Fibroblast of the aortic adventitia (primary cell): Measurements from ENCODE around the gene HASPIN. TPM values are rescaled to one million over a fixed set of nuclear protein-coding genes. Genes with fewer than 3 reads are reported as not detected.

ENCODE experiments used
- DNase-seq: peaks from one replicate; pipeline ENCODE4 v3.0.0-alpha.2; 2010; ENCODE audit warnings: low read depth
- H3K4me3 ChIP-seq: 2 replicates; pipeline ENCODE4 v1.5.1; 2011; ENCODE audit warnings: low read depth, mild to moderate bottlenecking, control low read depth, low read length, moderate library complexity
- total RNA-seq: library from RNA; depleted of rRNA; stranded (reverse); fragments of >200 nt; gene quantifications from 2 replicates; pipeline ENCODE4 v1.2.3, GENCODE V29; 2012; ENCODE audit warnings: low replicate concordance
- TF ChIP-seq, protein P1 (sequence below): IDR thresholded peaks from 2 replicates; pipeline ENCODE4 v1.5.1; 2011; ENCODE audit warnings: mild to moderate bottlenecking, low read length, control low read depth, inconsistent platforms; ENCODE audit not compliant: insufficient read depth

HASPIN gene
- total RNA-seq, 1 donor, result 10.5 TPM

GRCh38 chr17:3738562-3739295 lies 15.0 kb downstream of the HASPIN start:
- DNase-seq, result no peak
- H3K4me3 ChIP-seq, result no peak overlapping the region
- TF ChIP-seq, protein P1, sequence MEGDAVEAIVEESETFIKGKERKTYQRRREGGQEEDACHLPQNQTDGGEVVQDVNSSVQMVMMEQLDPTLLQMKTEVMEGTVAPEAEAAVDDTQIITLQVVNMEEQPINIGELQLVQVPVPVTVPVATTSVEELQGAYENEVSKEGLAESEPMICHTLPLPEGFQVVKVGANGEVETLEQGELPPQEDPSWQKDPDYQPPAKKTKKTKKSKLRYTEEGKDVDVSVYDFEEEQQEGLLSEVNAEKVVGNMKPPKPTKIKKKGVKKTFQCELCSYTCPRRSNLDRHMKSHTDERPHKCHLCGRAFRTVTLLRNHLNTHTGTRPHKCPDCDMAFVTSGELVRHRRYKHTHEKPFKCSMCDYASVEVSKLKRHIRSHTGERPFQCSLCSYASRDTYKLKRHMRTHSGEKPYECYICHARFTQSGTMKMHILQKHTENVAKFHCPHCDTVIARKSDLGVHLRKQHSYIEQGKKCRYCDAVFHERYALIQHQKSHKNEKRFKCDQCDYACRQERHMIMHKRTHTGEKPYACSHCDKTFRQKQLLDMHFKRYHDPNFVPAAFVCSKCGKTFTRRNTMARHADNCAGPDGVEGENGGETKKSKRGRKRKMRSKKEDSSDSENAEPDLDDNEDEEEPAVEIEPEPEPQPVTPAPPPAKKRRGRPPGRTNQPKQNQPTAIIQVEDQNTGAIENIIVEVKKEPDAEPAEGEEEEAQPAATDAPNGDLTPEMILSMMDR, result no peak

DNA sequence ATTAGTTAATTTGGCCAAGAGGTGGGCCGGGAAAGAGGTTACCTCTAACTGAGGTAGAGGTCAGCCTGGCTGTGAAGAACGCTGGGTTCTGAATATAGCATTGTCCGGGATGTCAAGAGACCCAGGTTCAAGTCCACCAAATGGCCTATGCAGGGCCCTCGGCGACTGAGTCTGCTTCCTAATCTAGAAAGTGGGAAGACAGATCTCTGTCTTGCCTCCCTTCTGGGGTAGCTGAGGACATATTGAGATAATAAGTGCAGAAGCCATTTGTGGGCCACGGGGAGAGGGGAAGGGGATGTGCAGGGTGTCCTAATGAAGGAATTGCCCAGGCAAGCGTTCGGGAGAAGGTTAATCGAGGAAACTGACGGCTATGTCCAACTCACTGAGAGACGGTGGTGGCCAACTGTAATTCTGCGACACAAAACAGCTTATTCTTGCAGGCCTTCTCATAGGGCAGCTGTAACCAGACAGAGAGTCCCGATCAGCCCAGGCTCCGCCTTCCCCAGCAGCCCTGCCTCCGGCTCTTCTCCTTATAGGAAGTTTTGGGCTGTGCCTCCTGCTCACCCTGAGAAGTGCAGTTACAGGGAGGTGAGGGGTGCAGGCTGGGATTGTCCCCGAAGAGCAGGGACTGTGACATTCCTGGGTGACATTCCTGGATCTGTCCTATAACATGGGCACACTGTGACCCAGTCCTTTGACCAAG lies 15.9 kb downstream of the HASPIN start:
- TF ChIP-seq, protein P1, result no peak
- H3K4me3 ChIP-seq, result no peak overlapping the region
- no peak for DNase-seq

DNA sequence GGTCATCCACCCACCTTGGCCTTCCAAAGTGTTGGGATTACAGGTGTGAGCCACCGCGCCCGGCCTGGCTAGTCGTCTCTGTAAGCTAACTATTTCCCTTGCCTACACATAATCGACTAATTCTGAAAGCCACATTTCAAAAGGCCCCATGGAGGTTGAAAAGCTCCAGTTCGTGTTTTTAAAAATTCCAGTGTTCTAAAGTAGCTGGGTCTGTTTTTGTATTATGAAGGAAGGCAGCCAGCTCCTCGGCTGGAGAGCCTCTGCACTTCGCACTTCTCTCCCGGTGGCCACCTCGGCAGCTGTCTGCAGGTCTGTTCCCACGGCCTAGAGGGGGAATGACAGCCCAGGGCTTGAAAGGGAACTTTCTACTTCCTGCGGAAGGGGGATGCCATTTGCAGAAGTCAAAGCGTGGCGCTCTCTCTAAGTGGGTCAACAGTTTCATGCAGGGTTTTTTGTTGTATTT lies 16.9 kb downstream of the HASPIN start:
- no peak for DNase-seq
- TF ChIP-seq, protein P1, result no peak
- no peak overlapping the region for H3K4me3 ChIP-seq

GRCh38 chr17:3744014-3744413 lies 20.3 kb downstream of the HASPIN start:
- H3K4me3 ChIP-seq, result no peak overlapping the region
- TF ChIP-seq, protein P1, result no peak
- DNase-seq, result no peak

DNA sequence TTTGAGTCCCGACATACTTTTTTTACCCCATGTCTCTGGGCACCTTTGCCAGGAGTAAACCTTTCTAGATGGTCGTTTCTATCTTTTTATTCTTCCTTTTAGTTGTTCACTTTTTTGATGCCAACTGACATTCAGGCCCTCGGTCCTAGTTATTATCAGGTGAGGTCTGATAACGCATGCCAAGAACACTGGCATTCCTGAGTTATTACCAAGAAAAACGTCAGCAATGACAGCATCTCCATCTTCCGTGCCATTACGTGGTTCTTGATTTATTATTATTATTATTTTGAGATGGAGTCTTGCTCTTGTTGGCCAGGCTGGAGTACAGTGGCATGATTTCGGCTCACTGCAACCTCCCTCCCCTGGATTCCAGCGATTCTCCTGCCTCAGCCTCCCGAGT lies 21.4 kb downstream of the HASPIN start:
- H3K4me3 ChIP-seq, result no peak overlapping the region
- TF ChIP-seq, protein P1, result no peak
- no peak for DNase-seq

GRCh38 chr17:3747805-3748204 lies 24.1 kb downstream of the HASPIN start:
- TF ChIP-seq, protein P1, result no peak
- DNase-seq, result no peak
- H3K4me3 ChIP-seq, result no peak overlapping the region

DNA sequence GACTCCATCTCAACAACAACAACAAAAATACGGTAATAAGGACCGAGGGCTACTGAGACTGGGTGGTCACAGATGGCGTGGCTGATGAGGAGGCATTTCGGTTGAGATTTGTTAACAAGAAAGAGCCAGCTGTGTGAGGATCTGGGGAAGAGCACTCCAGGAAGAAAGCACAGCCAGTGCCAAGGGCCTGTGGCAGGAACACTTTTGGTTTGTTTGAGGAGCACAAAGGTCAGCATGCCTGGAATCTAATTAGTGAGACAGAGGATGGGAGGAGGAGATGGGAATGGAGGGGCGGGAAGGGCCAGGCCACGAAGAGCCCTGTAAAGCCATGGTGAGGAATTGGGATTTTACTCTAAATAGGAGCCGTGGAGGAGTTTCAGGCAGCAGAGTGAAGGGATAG lies 24.9 kb downstream of the HASPIN start:
- H3K4me3 ChIP-seq, result no peak overlapping the region
- DNase-seq, result no peak

More for the DNA sequence above, 24.9 kb downstream of the HASPIN start:
- TF ChIP-seq, protein P1, result no peak
